ENCODE results near the gene EIF3M.
"Not testable (repeated sequence)": the region's sequence is repeated elsewhere in the genome, so short reads cannot be mapped to it uniquely, and the experiment has no call there.

The EIF3M gene

DNA sequence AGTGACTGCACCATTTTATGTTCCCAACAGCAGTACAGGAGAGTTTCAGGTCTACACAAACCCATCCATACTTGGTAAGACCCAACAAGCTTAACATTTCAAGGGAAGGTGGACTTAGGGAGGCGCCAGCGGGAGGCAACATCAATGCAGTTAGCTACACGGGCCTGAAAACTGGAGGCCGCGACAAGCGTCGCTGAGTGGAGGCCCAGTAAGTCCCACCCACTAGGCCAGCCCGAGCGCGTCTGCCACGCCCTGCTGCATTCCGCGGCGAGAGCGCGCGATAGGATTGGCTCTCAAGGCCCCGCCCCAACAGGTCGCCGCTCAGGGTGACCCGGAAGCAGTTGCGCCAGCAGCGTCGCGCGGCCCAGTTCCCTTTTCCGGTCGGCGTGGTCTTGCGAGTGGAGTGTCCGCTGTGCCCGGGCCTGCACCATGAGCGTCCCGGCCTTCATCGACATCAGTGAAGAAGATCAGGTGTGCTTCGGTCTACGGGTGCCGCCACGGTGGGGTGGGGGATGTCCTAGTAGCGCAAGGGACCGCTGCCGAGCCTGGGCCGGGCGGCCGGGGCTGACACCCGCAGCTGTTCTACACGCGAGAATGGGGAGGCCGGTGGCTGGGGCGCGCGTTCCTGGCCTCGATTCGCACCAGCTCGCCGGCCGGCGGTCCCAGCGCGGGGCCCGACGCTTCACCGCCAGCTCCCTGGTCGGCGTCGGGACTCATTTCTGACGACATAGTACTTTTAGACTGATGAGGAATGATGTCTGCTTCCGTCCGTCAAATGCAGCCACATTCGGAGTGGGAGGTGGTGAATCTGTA lies at the start of gene EIF3M:
TSS of gene EIF3M (plus strand) at position 373 of the 813 bp plus-strand sequence. CDS start at position 430, 57 bp downstream.
- DNase-seq (ENCODE audit: low spot score): peak; percentile 91

DNA sequence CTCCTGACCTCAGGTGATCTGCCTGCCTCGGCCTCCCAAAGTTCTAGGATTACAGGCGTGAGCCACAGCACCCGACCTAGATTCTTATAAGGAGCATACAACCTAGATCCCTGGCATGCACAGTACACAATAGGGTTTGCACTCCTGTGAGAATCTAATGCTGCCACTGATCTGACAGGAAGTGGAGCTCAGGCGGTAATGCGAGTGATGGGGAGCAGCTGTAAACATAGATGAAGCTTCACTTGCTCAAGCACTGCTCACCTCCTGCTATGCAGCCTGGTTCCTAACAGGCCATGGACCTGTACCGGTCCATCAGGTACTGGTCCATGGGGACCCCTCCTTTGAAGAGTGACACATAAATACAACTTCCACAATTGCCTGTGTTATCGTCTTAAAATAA lies 44.8 kb upstream of the EIF3M start:
- DNase-seq (ENCODE audit: low spot score): no peak

DNA sequence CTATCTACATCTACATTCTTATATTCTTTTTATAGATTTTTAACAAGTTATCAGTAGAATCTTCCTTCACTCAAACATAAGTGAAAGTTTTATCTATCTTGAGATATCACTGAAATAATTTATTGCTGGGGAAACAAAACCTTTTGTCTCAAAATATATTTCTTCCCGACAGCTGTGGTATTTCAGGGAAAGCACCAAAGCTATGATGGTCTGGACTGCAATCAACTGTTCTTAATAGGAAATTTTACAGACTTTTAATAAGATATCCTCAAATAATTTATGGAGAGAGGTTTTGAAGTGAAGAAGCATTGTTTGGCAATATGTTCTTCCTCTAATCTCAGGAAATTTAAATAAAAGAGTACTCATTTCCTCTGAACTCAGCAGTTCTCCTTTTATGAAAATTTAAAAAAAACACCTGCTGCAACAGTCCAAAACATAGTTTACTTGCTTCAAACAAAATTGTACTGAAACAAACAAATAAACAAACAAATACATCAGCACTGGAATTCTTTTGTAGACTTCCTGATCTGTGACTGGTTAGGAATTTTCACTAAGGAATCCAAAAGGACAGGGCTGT lies 33.9 kb upstream of the EIF3M start:
- DNase-seq (ENCODE audit: low spot score): no peak

DNA sequence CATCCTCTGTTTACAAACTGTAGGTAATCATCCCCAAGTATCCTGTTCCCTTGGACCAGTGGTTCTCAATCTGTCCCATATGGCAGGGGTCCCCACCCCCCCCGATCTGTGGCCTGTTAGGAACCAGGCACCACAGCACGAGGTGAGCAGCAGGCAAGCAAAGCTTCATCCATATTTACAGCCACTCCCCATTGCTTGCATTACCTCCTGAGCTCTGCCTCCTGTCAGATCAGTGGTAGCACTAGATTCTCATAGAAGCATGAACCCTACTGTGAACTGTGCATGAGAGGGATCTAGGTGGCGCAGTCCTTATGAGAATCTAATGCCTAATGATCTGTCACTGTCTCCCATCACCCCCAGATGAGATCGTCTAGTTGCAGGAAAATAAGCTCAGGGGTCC lies 33.4 kb upstream of the EIF3M start:
- no peak for DNase-seq (ENCODE audit: low spot score)

DNA sequence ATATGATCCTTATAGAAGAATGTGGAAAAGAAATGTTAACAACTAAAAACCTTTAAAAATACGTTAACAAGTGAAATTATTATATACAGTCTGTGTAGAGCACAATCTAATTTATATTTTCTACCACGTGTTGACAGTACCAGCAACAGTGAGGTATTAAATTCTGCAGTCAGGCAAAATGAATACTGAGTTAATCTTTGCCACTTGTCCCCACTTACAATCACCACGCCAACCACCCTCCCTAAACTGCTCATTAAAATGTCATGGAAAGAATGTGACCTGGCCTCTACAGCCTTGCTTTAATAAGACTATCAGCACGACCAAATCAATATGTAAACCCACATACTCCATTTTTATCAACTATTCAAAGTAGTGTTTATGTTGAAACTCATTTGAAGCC lies 28.5 kb upstream of the EIF3M start:
- DNase-seq (ENCODE audit: low spot score): no peak

DNA sequence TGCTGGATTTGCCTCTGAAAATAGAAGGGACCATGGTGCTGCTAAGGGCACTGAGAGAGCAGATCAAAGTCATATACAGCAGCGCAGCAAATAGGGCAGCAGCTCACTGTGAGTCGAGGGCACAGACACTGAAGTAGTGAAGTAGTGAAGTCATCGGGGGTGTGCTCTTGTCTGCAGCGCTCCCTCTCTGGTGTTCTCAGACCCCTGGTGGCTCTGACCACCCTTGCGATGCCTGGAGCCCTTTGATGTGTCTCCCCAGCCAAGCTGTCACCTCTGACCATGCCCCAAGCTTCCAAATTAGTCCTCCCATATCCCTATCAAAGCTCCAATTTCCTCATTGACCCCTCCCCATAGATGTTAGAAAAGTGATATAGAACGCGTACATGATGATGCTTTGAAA lies 27.7 kb upstream of the EIF3M start:
- DNase-seq (ENCODE audit: low spot score): no peak

DNA sequence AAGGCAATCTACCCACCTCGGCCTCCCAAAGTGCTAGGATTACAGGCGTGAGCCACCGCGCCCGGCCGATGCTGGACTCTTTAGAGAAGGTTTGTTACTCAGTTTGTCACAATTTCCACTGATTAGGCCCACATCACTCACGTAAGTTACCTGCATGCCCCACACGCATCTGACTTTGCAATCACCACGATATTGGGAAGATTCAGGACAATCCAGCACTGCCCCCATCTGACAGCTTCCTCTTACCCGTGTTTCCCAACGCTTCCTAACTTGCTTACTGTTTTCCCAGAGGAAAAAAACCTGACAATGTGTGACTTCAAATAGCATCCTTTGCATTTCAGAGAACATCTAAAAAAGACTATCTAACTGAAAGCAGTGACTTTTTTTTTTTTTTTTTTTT lies 21.8 kb upstream of the EIF3M start:
- DNase-seq (ENCODE audit: low spot score): no peak

DNA sequence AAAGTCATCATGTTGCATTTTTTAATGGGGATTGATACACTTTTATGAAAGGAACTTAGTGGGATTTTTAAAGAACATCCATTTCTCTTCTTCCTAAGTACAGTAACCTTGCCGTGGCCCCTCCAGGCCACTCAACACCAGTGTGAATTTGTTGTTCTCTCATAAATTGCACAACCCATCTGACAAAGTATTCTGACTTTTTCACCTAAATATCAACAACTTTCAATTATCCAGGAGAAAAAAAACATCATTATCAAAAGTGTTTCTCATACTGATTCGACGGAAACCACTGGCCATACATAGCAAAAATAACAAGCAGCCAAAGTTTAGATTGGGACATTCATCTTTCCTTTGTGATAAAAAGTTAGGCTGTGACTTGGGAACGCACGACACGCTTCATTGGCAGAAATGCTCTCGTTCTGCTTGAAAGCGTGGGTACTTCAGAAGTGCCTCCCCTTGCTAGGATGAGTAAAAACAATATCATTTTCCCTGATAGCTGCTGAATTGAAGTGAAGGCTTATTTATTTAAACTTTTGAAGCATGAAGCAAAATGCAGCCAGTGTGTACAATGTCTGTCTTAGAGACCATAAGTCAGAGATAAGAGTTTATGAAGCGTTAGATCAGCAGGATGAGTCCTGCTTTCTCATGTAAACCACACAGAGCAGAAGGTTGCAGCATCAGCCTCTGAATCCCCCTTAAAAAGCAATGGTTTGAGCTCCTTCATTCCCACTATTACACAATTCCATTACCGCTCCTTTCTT lies 20.6 kb upstream of the EIF3M start:
- DNase-seq (ENCODE audit: low spot score): no peak

DNA sequence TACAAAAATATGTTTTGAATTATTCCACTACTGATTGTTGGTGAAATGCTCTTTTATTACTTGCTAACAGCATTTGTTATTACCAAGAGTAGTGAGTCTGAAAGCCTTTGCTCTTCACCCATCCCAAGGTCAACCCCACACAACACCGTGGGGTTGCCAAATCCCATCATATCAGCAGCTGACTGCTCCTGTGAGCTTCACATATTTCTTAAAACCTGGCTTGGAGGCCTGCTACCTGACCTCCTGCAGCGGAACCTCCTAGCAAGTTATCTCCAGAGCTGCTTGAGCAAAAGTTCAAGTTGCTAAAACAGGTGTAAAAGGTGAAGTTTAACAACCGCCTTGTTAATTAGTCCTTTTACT lies 20.1 kb upstream of the EIF3M start:
- DNase-seq (ENCODE audit: low spot score): no peak

DNA sequence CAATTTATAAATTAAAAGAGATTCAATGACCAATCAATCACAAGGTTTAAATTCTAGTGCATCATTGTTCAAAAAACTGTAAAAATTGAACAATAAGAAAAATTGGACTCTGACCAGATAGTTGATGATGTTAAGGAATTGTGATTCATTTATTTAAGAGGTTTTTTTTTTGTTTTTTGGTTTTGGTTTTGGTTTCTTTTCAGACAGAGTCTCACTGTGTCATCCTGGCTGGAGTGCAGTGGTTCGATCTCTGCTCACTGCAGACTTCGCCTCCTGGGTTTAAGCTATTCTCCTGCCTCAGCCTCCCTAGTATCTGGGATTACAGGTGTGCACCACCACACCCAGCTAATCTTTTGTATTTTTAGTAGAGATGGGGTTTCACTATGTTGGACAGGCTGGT lies 17.1 kb upstream of the EIF3M start:
- DNase-seq (ENCODE audit: low spot score): no peak

DNA sequence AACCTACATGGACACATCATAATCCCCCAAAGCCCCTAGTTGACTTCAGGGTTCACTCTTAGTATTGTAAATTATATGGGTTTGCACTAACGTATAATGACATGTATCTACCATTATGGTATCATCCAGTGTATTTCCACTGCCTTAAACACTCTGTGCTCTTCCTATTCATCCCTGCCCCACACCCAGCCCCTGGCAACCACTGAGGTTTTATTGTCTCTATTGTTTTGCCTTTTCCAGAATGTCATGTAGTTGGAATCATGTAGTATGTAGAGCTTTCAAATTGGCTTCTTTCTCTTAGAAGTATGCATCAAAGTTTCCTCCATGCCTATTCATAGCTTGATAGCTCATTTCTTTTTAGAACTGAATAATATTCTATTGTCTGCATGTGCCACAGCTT lies 16.5 kb upstream of the EIF3M start:
- no peak for DNase-seq (ENCODE audit: low spot score)

DNA sequence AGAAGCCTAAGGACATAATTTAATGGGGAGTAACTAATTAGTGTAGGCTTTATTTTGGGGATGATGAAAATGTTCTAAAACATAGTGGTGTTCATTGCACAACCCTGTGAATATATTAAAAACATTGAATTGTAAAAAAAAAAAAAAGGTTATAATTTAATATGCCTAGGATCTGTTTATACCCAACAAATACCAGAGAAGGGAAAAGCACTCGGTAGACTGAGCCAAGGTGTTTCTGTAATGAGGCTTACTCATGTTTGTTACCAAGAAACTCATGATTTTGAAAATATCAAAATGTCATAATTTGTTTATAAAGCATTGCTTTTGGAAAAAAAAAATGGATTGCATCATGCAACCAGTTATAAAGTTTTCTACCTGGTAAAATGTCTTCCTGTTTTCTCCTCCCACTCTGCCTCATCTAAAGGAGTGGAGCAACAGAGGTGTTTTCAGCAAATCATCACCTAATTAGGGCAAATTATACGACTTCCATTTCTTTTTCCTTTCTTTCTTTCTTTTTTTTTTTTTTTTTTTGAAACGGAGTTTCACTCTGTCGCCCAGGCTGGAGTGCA lies 14.2 kb upstream of the EIF3M start:
- no peak for DNase-seq (ENCODE audit: low spot score)

DNA sequence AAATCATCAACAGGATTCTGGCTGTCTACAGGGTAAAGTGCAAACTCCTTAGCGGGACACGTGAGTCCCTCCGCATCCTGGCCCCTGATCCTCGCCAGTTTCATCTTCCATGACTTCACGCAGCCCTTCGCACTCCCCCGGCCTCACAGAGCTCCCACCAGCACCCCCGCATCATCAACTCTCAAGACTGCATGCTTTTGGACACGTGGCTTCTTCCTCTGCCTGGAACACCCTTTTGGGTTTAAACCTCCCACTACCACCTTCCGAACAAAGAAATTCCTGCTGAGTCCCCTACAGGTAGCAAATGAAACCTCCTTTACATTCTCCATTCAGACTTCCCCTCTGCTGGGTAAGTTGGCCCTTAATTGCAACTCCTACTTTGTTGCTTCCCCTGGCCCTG lies 12.6 kb upstream of the EIF3M start:
- DNase-seq (ENCODE audit: low spot score): no peak

DNA sequence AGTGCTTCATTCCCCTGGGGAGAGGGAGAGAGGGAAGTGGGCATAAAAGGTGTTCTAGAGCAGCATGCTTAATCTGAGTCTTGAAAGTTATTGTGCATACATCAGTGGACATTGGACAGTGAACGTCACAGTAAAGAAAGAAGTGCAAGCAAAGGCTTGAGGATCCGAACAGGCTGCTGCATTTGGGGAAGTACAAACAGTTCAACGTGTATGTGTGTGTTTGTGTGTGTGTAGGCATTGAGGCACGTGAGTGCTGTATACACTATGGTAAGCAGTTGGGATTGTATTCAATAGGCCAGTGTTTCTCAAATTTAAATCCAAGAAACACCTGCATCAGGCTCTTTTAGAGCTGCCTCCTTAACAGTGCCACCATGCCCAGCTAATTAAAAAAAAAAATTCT lies 10.4 kb upstream of the EIF3M start:
- no peak for DNase-seq (ENCODE audit: low spot score)

DNA sequence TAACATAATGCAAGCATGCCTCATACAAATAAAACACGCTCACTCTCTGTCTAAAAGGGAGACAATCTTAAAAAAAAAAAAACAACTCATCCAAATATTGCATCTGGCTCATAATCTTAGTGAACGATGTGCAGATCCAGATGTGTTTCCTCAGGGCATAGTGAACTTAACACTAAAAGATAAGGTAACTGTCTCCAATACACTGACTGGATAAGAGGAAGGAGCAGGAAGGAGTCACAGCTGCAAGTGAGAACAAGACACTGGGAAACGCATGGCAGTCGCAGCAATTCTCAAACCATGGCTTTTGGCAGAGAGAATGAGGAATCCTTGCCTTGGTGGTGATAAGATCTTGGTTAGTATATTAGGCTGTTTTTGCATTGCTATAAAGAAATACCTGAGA lies 9.2 kb upstream of the EIF3M start:
- DNase-seq (ENCODE audit: low spot score): no peak

DNA sequence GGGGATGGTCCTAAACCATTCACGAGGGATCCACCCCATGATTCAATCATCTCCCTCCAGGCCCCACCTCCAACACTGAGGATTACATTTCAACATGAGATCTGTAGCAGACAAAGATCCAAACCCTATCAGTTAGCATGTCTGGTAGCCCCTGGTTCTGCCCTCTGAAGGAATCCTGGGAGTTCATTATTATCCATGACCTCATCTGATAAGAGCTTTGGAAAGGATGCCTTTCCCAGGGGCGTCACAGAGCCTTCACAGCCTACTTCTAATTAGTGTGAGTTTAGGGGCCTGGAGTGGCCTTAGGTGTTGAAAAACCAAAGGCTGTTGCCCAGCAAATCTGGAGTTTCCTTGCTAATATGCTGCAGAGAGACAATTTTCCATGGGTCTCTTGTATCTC lies 8.6 kb upstream of the EIF3M start:
- no peak for DNase-seq (ENCODE audit: low spot score)

DNA sequence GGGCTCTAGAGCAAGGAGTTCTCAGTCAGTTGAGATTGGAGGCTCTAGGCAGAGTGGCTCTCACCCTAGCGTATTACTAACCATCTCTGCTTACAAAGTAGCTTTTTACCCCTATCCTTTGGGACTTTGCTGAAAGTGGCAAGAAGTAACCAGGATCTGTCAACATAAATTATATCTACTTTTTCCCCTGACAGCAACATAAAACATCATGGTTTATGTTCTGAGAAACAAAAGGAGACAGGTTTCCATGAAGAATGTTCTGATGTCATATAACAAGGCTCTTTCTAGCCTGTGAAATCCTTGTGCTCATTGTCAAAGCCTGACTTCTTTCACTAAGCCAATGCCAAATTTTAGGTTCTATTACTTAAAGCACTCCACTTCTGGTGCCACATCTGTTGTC lies 7.2 kb upstream of the EIF3M start:
- DNase-seq (ENCODE audit: low spot score): no peak

DNA sequence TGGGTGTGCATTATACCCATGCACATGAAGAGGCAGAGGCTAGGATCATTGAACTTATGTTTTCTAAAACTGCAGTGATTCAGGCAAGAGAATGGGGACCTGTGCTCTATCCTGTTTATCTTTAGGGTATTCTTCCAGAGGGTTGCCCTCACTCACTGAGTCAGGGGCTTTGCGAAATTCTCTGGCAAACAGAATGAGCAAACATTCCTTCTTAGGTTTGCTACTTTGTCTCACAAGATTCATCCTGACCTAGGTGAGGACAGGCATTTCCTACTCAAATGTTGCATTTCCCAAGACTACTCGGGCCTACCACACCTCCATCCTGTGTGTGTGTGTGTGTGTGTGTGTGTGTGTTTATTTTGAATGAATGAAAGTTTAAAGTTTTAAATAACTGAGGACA lies 2.7 kb upstream of the EIF3M start:
- DNase-seq (ENCODE audit: low spot score): no peak

DNA sequence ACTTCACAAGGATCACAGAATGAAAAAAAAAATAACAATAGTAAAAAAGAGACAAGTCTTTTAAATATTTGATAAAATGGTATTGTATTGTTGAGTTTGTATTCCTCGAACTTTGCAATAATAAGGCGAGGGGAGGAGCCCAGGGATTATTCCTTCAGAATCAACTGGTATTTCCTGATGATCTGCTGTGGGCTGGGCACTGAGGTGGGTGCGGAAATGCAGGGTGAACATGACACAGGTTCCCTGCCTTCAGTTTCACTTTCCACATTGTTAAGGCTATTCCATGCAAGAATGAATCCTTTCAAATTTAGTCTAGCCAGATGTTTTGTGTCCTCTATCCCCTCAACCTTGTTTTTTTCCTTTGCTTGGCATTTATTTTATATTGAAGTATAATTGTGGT lies 2.1 kb upstream of the EIF3M start:
- no peak for DNase-seq (ENCODE audit: low spot score)

DNA sequence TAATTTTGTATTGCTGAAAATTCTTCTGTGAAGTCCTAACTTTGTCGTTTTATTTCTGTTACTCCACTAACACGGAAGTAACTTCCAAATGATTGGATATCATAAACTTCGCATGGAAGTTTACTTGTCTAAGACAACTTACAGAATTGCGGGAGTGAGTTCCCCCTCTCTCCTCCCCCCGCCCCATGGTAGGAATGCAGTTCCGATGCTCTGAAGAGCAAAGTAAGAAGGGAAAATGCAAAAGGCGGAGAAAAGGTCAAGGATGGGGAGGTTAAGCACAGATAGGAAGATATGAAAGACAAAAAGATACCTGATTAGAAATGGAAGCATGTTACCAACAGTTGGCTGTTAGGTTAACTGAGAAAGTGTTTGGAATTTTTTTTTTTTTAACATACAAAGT lies 1.3 kb downstream of the EIF3M start:
- no peak for DNase-seq (ENCODE audit: low spot score)

DNA sequence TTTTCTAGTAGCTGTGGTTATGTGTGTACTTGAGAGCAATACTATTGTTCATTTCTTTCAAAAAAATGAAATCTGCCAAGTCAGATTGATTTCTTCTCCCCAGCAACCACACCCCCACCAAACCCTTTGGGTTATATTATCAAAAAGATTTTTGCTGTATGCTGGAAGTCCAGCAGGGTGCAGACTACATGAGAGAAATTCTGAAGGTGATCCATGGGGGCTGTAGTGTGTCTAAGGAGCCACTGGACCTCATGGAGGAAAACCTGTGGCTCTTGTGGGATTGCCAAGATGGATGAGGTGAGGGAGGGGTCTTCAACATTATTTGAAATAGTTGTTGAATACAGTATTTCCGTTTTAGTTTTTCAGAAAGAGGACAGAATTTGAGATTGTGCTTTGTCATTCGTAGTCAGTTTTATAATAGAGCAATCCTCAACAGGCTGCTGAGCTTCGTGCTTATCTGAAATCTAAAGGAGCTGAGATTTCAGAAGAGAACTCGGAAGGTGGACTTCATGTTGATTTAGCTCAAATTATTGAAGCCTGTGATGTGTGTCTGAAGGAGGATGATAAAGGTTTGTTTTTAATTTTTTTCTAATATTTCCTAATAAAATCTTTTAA lies 3.1 kb downstream of the EIF3M start:
- DNase-seq (ENCODE audit: low spot score): no peak

DNA sequence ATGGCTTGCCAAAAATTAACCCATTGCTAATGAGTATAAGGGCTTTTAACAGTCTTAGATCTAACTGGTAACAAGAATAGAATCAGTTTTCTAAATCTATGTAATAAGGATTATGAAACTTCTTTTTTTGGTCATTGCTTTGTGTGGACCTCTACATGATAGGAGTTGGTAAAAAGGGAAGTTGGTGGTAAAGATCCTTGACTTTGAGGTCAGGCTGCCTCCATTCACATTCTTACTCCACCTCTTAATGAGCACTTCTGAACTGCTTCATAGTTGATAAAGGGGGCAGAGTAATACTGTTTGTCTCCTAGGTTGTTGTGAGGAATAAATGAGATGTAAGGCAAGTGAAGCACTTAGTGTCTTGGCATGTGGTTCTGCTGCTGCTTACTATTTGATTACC lies 10.6 kb downstream of the EIF3M start:
- no peak for DNase-seq (ENCODE audit: low spot score)

DNA sequence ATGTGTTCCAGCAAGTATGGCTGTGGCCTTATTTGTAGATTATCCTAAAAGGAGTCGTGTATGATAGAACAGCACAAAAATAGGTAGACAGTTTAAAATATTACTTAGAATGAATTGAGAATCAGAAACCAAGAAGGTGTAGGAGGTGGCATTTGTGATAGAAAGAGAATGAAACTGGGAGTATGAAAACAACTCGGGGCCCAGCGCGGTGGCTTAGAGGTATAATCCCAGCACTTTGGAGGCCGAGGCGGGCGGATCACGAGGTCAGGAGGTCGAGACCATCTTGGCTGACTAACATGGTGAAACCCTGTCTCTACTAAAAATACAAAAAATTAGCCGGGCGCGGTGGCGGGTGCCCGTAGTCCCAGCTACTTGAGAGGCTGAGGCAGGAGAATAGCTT lies 12.5 kb downstream of the EIF3M start:
- DNase-seq (ENCODE audit: low spot score): not testable (repeated sequence)

Measured in pons (tissue), 1 donor.